IMR-90 (cell line): ENCODE measurements around the gene C10orf67. TPM values are rescaled to one million over a fixed set of nuclear protein-coding genes. Genes with fewer than 3 reads are reported as not detected.

Experiments
- ATAC-seq: fragments of 200-7000 bp; cut with Tn5 transposase; 2 replicates; pipeline ENCODE4 v1.9.1; 2020; ENCODE audit warnings: low read depth, mild to moderate bottlenecking, moderate library complexity
- BruUV-seq: library from RNA; stranded (reverse); fragments of 400-500 nt; replicated peaks from 2 replicates; lab custom pipeline; 2021; lab: Mats Ljungman, UMichigan
- CTCF ChIA-PET: fragments of 300-600 bp; formaldehyde crosslinking; extraction: SDS; loops from one replicate; lab custom pipeline; 2021; ENCODE audit warnings: antibody characterized with exemption; lab: Yijun Ruan, JAX
- POLR2A ChIA-PET: fragments of 300-600 bp; sonication (Branson Sonifier 250); formaldehyde crosslinking; loops from one replicate; lab custom pipeline; 2022; ENCODE audit warnings: antibody characterized with exemption; ENCODE audit not compliant: unreplicated experiment; lab: Charles Lee
- DNase-seq: peaks from one replicate; pipeline ENCODE4 v3.0.0; 2013
- H2AFZ ChIP-seq: replicated peaks from 2 replicates; pipeline ENCODE3; 2013; ENCODE audit warnings: low read length, mild to moderate bottlenecking; ENCODE audit not compliant: poor library complexity
- H2AK5ac ChIP-seq: 2 replicates; pipeline ENCODE4 v1.6.1; 2013; ENCODE audit warnings: low read depth, low read length, inconsistent platforms
- H2AK9ac ChIP-seq: replicated peaks from 2 replicates; pipeline ENCODE3; 2013; ENCODE audit warnings: mild to moderate bottlenecking, low read depth, low read length, moderate library complexity; ENCODE audit not compliant: poor library complexity
- H2BK120ac ChIP-seq: 2 replicates; pipeline ENCODE4 v1.6.1; 2013; ENCODE audit warnings: low read depth, low read length, inconsistent platforms
- H2BK15ac ChIP-seq: 3 replicates; pipeline ENCODE4 v1.6.1; 2013; ENCODE audit warnings: low read depth, low read length, inconsistent platforms
- H2BK20ac ChIP-seq: 2 replicates; pipeline ENCODE4 v1.6.1; 2013; ENCODE audit warnings: low read depth, mild to moderate bottlenecking, inconsistent platforms, low read length, moderate library complexity
- H2BK5ac ChIP-seq: 2 replicates; pipeline ENCODE4 v1.6.1; 2013; ENCODE audit warnings: mild to moderate bottlenecking, low read depth, low read length, inconsistent platforms; ENCODE audit not compliant: poor library complexity, severe bottlenecking
- H3K14ac ChIP-seq: replicated peaks from 2 replicates; pipeline ENCODE4 v1.6.1; 2013; ENCODE audit warnings: low read depth, low read length, inconsistent platforms
- H3K18ac ChIP-seq: 2 replicates; pipeline ENCODE4 v1.6.1; 2013; ENCODE audit warnings: low read depth, low read length, control low read depth
- H3K23ac ChIP-seq: 2 replicates; pipeline ENCODE4 v1.6.1; 2013; ENCODE audit warnings: low read depth, low read length, inconsistent platforms
- H3K27ac ChIP-seq: 2 replicates; pipeline ENCODE4 v1.5.1; 2013; ENCODE audit warnings: mild to moderate bottlenecking, control low read depth, low read length; ENCODE audit not compliant: insufficient read depth
- H3K27me3 ChIP-seq: 2 replicates; pipeline ENCODE4 v1.6.1; 2013; ENCODE audit warnings: low read length; ENCODE audit not compliant: control insufficient read depth, insufficient read depth
- H3K36me3 ChIP-seq: 2 replicates; pipeline ENCODE4 v1.6.1; 2013; ENCODE audit warnings: low read length, mixed read lengths; ENCODE audit not compliant: control insufficient read depth, insufficient read depth
- H3K4ac ChIP-seq: 2 replicates; pipeline ENCODE4 v1.6.1; 2013; ENCODE audit warnings: low read depth, low read length, inconsistent platforms
- H3K4me1 ChIP-seq: 2 replicates; pipeline ENCODE4 v1.6.1; 2013; ENCODE audit warnings: low read length, mixed read lengths; ENCODE audit not compliant: control insufficient read depth, insufficient read depth
- H3K4me2 ChIP-seq: 2 replicates; pipeline ENCODE4 v1.6.1; 2013; ENCODE audit warnings: low read depth, mild to moderate bottlenecking, control low read depth, low read length, moderate library complexity
- H3K4me3 ChIP-seq: 2 replicates; pipeline ENCODE4 v1.5.1; 2013; ENCODE audit warnings: low read depth, mild to moderate bottlenecking, control low read depth, low read length, moderate library complexity; ENCODE audit not compliant: insufficient read depth
- H3K56ac ChIP-seq: 2 replicates; pipeline ENCODE4 v1.6.1; 2013; ENCODE audit warnings: low read length, inconsistent platforms; ENCODE audit not compliant: insufficient read depth; ENCODE audit errors: extremely low read depth
- H3K79me1 ChIP-seq, 2 experiments: 2 replicates each; pipeline ENCODE4 v1.6.1; 2013; ENCODE audit warnings: low read length in 2 of 2, inconsistent platforms in 1 of 2, low read depth in 1 of 2
- H3K9ac ChIP-seq: 2 replicates; pipeline ENCODE4 v1.6.1; 2013; ENCODE audit warnings: low read depth, low read length, control low read depth
- H3K9me1 ChIP-seq: 2 replicates; pipeline ENCODE4 v1.6.1; 2013; ENCODE audit warnings: low read length, inconsistent platforms; ENCODE audit not compliant: insufficient read depth
- H3K9me3 ChIP-seq: 2 replicates; pipeline ENCODE4 v1.6.1; 2013; ENCODE audit warnings: low read length; ENCODE audit not compliant: control insufficient read depth, insufficient read depth
- H4K20me1 ChIP-seq: 2 replicates; pipeline ENCODE4 v1.6.1; 2013; ENCODE audit warnings: low read length, inconsistent platforms; ENCODE audit not compliant: insufficient read depth
- H4K5ac ChIP-seq: 2 replicates; pipeline ENCODE4 v1.6.1; 2013; ENCODE audit warnings: mild to moderate bottlenecking, low read depth, low read length, control low read depth
- H4K8ac ChIP-seq, 2 experiments: 2 replicates each; pipeline ENCODE4 v1.6.1; 2013; ENCODE audit warnings: low read depth in 2 of 2, low read length in 2 of 2, control low read depth in 1 of 2, inconsistent platforms in 1 of 2
- H4K91ac ChIP-seq: 2 replicates; pipeline ENCODE4 v1.6.1; 2013; ENCODE audit warnings: low read depth, low read length, inconsistent platforms; ENCODE audit not compliant: insufficient read depth
- BHLHE40 ChIP-seq: fragments of 150-350 bp; IDR thresholded peaks from 2 replicates; pipeline ENCODE4 v1.6.1; 2016; ENCODE audit warnings: mild to moderate bottlenecking, low read depth, low read length
- CEBPB ChIP-seq: IDR thresholded peaks from 2 replicates; pipeline ENCODE4 v1.6.1; 2012; ENCODE audit warnings: low read depth, low read length, improper control_type of control experiment
- CHD1 ChIP-seq: IDR thresholded peaks from 2 replicates; pipeline ENCODE4 v1.6.1; 2012; ENCODE audit warnings: low read depth, low read length, improper control_type of control experiment
- FOS ChIP-seq: fragments of 150-350 bp; IDR thresholded peaks from 2 replicates; pipeline ENCODE4 v1.6.1; 2016; ENCODE audit warnings: low read depth, low read length
- MAFK ChIP-seq: IDR thresholded peaks from 2 replicates; pipeline ENCODE4 v1.6.1; 2012; ENCODE audit warnings: low read depth, low read length, improper control_type of control experiment
- MAZ ChIP-seq: IDR thresholded peaks from 2 replicates; pipeline ENCODE4 v1.6.1; 2012; ENCODE audit warnings: low read depth, mild to moderate bottlenecking, low read length, improper control_type of control experiment, moderate library complexity, borderline replicate concordance
- MXI1 ChIP-seq: IDR thresholded peaks from 2 replicates; pipeline ENCODE4 v1.6.1; 2012; ENCODE audit warnings: low read depth, mild to moderate bottlenecking, low read length, moderate library complexity, borderline replicate concordance
- NFE2L2 ChIP-seq: fragments of 150-350 bp; IDR thresholded peaks from 2 replicates; pipeline ENCODE4 v1.6.1; 2016; ENCODE audit warnings: low read depth, mild to moderate bottlenecking, low read length
- POLR2A ChIP-seq: IDR thresholded peaks from 2 replicates; pipeline ENCODE4 v1.6.1; 2012; ENCODE audit warnings: mild to moderate bottlenecking, low read depth, low read length
- RAD21 ChIP-seq: IDR thresholded peaks from 2 replicates; pipeline ENCODE4 v1.6.1; 2012; ENCODE audit warnings: low read length, improper control_type of control experiment
- RCOR1 ChIP-seq: IDR thresholded peaks from 2 replicates; pipeline ENCODE4 v1.6.1; 2012; ENCODE audit warnings: mild to moderate bottlenecking, low read length, improper control_type of control experiment; ENCODE audit not compliant: insufficient replicate concordance
- RFX5 ChIP-seq: IDR thresholded peaks from 2 replicates; pipeline ENCODE4 v1.8.0; 2012; ENCODE audit warnings: low read depth, mild to moderate bottlenecking, low read length, moderate library complexity
- WGBS, 2 experiments: methylation state at CpG; one replicate each; pipeline versions ENCODE4 v1.1.5 to v1.1.7; 2013; ENCODE audit warnings: missing lambda C conversion rate in 2 of 2; ENCODE audit not compliant: insufficient read length in 1 of 2; ENCODE audit errors: extremely low coverage in 2 of 2; 5-methylcytosine and 5-hydroxymethylcytosine counted together
- dilution Hi-C: fragments of 300-500 bp; cut with HindIII; formaldehyde crosslinking; loops from one replicate; pipeline ENCODE4 v1.14.3; 2018; ENCODE audit warnings: low sequenced_read_pairs; ENCODE audit not compliant: unreplicated experiment
- in situ Hi-C: fragments of 300-500 bp; cut with MboI; formaldehyde crosslinking; loops from 3 replicates; pipeline ENCODE4 v1.14.3; 2019; ENCODE audit warnings: low sequenced_read_pairs, inconsistent platforms, mixed read lengths
- intact Hi-C: fragments of 100-400 bp; cut with micrococcal nuclease; formaldehyde crosslinking; loops from 2 replicates; pipeline ENCODE4 v1.10.0; 2022
- polyA plus RNA-seq, 3 experiments: library from polyadenylated mRNA; depleted of rRNA; stranded (reverse); fragments of >200 nt; gene quantifications; 2 replicates each; pipeline ENCODE4 v1.2.3, GENCODE V29; 2012; ENCODE audit warnings: low replicate concordance in 1 of 3
- total RNA-seq: library from RNA; depleted of rRNA; stranded (reverse); fragments of >200 nt; gene quantifications from 2 replicates; pipeline ENCODE4 v1.2.3, GENCODE V29; 2012
- TF ChIP-seq, protein P1 (sequence below): fragments of 150-350 bp; IDR thresholded peaks from 2 replicates; pipeline ENCODE4 v1.6.1; 2016; ENCODE audit warnings: low read depth, mild to moderate bottlenecking, low read length, moderate library complexity, borderline replicate concordance
- TF ChIP-seq, protein P2 (sequence below): conservative IDR thresholded peaks from 2 replicates; pipeline ENCODE4 v1.5.1; 2012; ENCODE audit warnings: mild to moderate bottlenecking, low read depth, low read length, improper control_type of control experiment
- TF ChIP-seq, protein P3 (sequence below): fragments of 150-350 bp; IDR thresholded peaks from 2 replicates; pipeline ENCODE4 v1.6.1; 2017; ENCODE audit warnings: mild to moderate bottlenecking, antibody characterized with exemption, low read length, low read depth

C10orf67 gene
- total and polyA plus RNA-seq, 2 of the 4 experiments (the other 2 are of a cell fraction), result 0.15 to 0.18 TPM

DNA sequence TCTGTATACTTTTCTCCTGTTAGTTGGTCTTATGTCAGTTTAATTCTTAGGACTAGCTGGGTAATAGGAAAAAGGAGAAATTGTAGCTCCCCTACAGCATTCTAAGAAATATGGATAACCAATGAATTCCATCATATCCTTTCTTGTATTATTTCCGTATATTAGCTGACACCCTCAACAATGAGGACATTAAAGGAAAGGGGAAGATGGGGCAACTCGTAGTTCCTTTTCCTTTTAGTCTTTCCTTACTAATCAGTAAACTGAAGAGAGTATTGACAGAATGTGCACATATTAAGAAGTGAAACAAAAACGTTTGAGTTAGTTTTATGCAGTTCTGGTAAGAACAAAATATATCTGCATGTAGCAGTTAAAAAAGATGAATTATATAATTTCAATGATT is 35.1 kb upstream of the C10orf67 start:
- ChIA-PET CTCF (no interaction called here), POLR2A (no interaction called here)
- no peak overlapping the region for H2BK20ac ChIP-seq
- ATAC-seq, result no peak
- no peak overlapping the region for H3K14ac ChIP-seq
- H3K4me2 ChIP-seq, result no peak overlapping the region
- no peak overlapping the region for H4K91ac ChIP-seq
- H2BK120ac ChIP-seq, result no peak overlapping the region
- no peak overlapping the region for H4K8ac ChIP-seq
- no peak for TF ChIP-seq RCOR1
- no peak for TF ChIP-seq BHLHE40
- no peak for TF ChIP-seq RAD21
- TF ChIP-seq, protein P1, sequence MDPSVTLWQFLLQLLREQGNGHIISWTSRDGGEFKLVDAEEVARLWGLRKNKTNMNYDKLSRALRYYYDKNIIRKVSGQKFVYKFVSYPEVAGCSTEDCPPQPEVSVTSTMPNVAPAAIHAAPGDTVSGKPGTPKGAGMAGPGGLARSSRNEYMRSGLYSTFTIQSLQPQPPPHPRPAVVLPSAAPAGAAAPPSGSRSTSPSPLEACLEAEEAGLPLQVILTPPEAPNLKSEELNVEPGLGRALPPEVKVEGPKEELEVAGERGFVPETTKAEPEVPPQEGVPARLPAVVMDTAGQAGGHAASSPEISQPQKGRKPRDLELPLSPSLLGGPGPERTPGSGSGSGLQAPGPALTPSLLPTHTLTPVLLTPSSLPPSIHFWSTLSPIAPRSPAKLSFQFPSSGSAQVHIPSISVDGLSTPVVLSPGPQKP, result no peak
- TF ChIP-seq, protein P2, sequence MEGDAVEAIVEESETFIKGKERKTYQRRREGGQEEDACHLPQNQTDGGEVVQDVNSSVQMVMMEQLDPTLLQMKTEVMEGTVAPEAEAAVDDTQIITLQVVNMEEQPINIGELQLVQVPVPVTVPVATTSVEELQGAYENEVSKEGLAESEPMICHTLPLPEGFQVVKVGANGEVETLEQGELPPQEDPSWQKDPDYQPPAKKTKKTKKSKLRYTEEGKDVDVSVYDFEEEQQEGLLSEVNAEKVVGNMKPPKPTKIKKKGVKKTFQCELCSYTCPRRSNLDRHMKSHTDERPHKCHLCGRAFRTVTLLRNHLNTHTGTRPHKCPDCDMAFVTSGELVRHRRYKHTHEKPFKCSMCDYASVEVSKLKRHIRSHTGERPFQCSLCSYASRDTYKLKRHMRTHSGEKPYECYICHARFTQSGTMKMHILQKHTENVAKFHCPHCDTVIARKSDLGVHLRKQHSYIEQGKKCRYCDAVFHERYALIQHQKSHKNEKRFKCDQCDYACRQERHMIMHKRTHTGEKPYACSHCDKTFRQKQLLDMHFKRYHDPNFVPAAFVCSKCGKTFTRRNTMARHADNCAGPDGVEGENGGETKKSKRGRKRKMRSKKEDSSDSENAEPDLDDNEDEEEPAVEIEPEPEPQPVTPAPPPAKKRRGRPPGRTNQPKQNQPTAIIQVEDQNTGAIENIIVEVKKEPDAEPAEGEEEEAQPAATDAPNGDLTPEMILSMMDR, result no peak
- TF ChIP-seq NFE2L2, result no peak
- TF ChIP-seq MXI1, result no peak
- TF ChIP-seq CHD1, result no peak
- TF ChIP-seq CEBPB, result no peak
- TF ChIP-seq, protein P3, sequence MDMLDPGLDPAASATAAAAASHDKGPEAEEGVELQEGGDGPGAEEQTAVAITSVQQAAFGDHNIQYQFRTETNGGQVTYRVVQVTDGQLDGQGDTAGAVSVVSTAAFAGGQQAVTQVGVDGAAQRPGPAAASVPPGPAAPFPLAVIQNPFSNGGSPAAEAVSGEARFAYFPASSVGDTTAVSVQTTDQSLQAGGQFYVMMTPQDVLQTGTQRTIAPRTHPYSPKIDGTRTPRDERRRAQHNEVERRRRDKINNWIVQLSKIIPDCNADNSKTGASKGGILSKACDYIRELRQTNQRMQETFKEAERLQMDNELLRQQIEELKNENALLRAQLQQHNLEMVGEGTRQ, result no peak
- TF ChIP-seq POLR2A, result no peak
- TF ChIP-seq MAFK, result no peak
- TF ChIP-seq RFX5, result no peak
- no peak for TF ChIP-seq FOS
- no peak for TF ChIP-seq MAZ
- no peak overlapping the region for H2BK5ac ChIP-seq
- dilution Hi-C loops, result no loop called here
- in situ Hi-C loops, result no loop called here
- H3K4ac ChIP-seq, result no peak overlapping the region
- no CpG with 5 or more reads among the region's 3 CpGs for WGBS, 2 experiments
- no peak overlapping the region for H3K4me3 ChIP-seq
- no peaks in the 10 kb centered on the region for H3K9me1 ChIP-seq
- no peaks in the 10 kb centered on the region for H3K9me3 ChIP-seq
- no peak overlapping the region for H3K9ac ChIP-seq
- H3K27ac ChIP-seq, result no peak overlapping the region
- H3K18ac ChIP-seq, result no peak overlapping the region
- intact Hi-C loops, result no loop called here
- H4K5ac ChIP-seq, result no peak overlapping the region
- BruUV-seq, result no TSS peak
- no peak overlapping the region for H2AK9ac ChIP-seq
- H3K79me1 ChIP-seq, result no peaks in the 10 kb centered on the region
- H3K56ac ChIP-seq, result no peak overlapping the region
- H2AK5ac ChIP-seq, result no peak overlapping the region
- 0 out of 2 replicates have a peak, but pooled peaks cover 2% of the 10 kb centered on the region for H3K4me1 ChIP-seq
- H3K27me3 ChIP-seq, result peaks cover 3% of the 10 kb centered on the region; the same call in 1 of the 2 replicates
- H2BK15ac ChIP-seq, result no peak overlapping the region
- H3K23ac ChIP-seq, result no peak overlapping the region
- no peak overlapping the region for H2AFZ ChIP-seq
- no peaks in the 10 kb centered on the region for H3K36me3 ChIP-seq
- H4K20me1 ChIP-seq, result no peaks in the 10 kb centered on the region
- no peak for DNase-seq
